ENCODE results near the gene WNK3. TPM values are rescaled to one million over a fixed set of nuclear protein-coding genes. Genes with fewer than 3 reads are reported as not detected.

WNK3 gene
- total and polyA plus RNA-seq, 2 donors (not counting 1 experiment from before 2014, with no cell fraction given): 0.12 to 1.2 TPM

- POLR2A ChIA-PET: no interaction called here
- intact Hi-C loops (cut with micrococcal nuclease): no loop called here
- H3K4me2 ChIP-seq (replicated peaks; ENCODE audit: low read depth, low read length, poor library complexity, severe bottlenecking): no peak overlapping the region
- Mint-ChIP-seq H3K27me3 (peaks cover 9% of the 10 kb centered on the region), H3K4me1 (no peaks in the 10 kb centered on the region), H3K27ac (no peak overlapping the region), H3K9me3 (ENCODE audit: insufficient read depth) (no peaks in the 10 kb centered on the region), H3K4me3 (no peak overlapping the region)
- H3K27me3 ChIP-seq (replicated peaks in 1 of 4; ENCODE audit: control extremely low read depth in 1 of 4, control insufficient read depth in 3 of 4, insufficient read depth in 4 of 4, low read length in 3 of 4): peaks cover 0 to 3% (median 0%) of the 10 kb centered on the region in 4 experiments
- no peak overlapping the region for H3K9ac ChIP-seq (ENCODE audit: low read length)
- no peak overlapping the region for H3K4me3 ChIP-seq (ENCODE audit: control extremely low read depth in 1 of 5, extremely low read depth in 1 of 5, insufficient read depth in 1 of 5, low read depth in 2 of 5, low read length in 4 of 5)
- no peaks in the 10 kb centered on the region for H3K79me2 ChIP-seq (ENCODE audit: control insufficient read depth, insufficient read depth, low read length)
- H4K20me1 ChIP-seq (ENCODE audit: control insufficient read depth, insufficient read depth, low read length, poor library complexity, severe bottlenecking): no peaks in the 10 kb centered on the region
- ATAC-seq (ENCODE audit: low read depth): no peak
- H3K36me3 ChIP-seq (replicated peaks in 1 of 2; ENCODE audit: control extremely low read depth in 1 of 2, control insufficient read depth in 1 of 2, extremely low read depth in 1 of 2, insufficient read depth in 2 of 2, low read length in 1 of 2): no peaks in the 10 kb centered on the region
- DNase-seq: no peak
- H3K27ac ChIP-seq (ENCODE audit: low read length in 2 of 2): no peak overlapping the region
- H2AFZ ChIP-seq (ENCODE audit: insufficient read depth, low read depth, low read length, poor library complexity, severe bottlenecking): no peak overlapping the region
- WGBS (ENCODE audit: insufficient coverage): no CpG with 5 or more reads among the region's 6 CpGs
- H3K4me1 ChIP-seq (ENCODE audit: control insufficient read depth in 2 of 2, insufficient read depth in 2 of 2, low read length in 2 of 2): no peaks in the 10 kb centered on the region
- H3K9me3 ChIP-seq (ENCODE audit: control extremely low read depth in 1 of 3, control insufficient read depth in 2 of 3, insufficient read depth in 1 of 3, low read length in 2 of 3): no peaks in the 10 kb centered on the region
- CTCF ChIA-PET: no interaction called here
- TF ChIP-seq CTCF (IDR thresholded peaks at IDR 0.05) (no peak), EZH2 (IDR thresholded peaks at IDR 0.05; ENCODE audit: borderline replicate concordance, insufficient read depth, low read depth, low read length, poor library complexity, severe bottlenecking) (no peak)
Observed at GRCh38 chrX:54198262-54198661, 159.6 kb downstream of the WNK3 start.

GRCh38 chrX:54194982-54195588 lies 162.8 kb downstream of the WNK3 start:
- Histone ChIP-seq H3K27me3 (replicated peaks in 1 of 4; ENCODE audit: control extremely low read depth in 1 of 4, control insufficient read depth in 3 of 4, insufficient read depth in 4 of 4, low read length in 3 of 4) (peaks cover 0 to 2% (median 0%) of the 10 kb centered on the region in 4 experiments), H4K20me1 (ENCODE audit: control insufficient read depth, insufficient read depth, low read length, poor library complexity, severe bottlenecking) (no peaks in the 10 kb centered on the region), H3K4me3 (ENCODE audit: control extremely low read depth in 1 of 5, extremely low read depth in 1 of 5, insufficient read depth in 1 of 5, low read depth in 2 of 5, low read length in 4 of 5) (no peak overlapping the region), H3K4me1 (ENCODE audit: control insufficient read depth in 2 of 2, insufficient read depth in 2 of 2, low read length in 2 of 2) (no peaks in the 10 kb centered on the region), H3K9me3 (ENCODE audit: control extremely low read depth in 1 of 3, control insufficient read depth in 2 of 3, insufficient read depth in 1 of 3, low read length in 2 of 3) (no peaks in the 10 kb centered on the region), H3K79me2 (ENCODE audit: control insufficient read depth, insufficient read depth, low read length) (no peaks in the 10 kb centered on the region), H3K36me3 (replicated peaks in 1 of 2; ENCODE audit: control extremely low read depth in 1 of 2, control insufficient read depth in 1 of 2, extremely low read depth in 1 of 2, insufficient read depth in 2 of 2, low read length in 1 of 2) (no peaks in the 10 kb centered on the region), H2AFZ (ENCODE audit: insufficient read depth, low read depth, low read length, poor library complexity, severe bottlenecking) (no peak overlapping the region), H3K4me2 (replicated peaks; ENCODE audit: low read depth, low read length, poor library complexity, severe bottlenecking) (no peak overlapping the region), H3K9ac (ENCODE audit: low read length) (no peak overlapping the region), H3K27ac (ENCODE audit: low read length in 2 of 2) (no peak overlapping the region)
- Mint-ChIP-seq H3K27ac (no peak overlapping the region), H3K9me3 (ENCODE audit: insufficient read depth) (no peaks in the 10 kb centered on the region), H3K27me3 (peaks cover 5% of the 10 kb centered on the region), H3K4me1 (no peaks in the 10 kb centered on the region), H3K4me3 (no peak overlapping the region)
- no peak for DNase-seq
- CTCF ChIA-PET: no interaction called here
- POLR2A ChIA-PET: no interaction called here
- TF ChIP-seq CTCF (IDR thresholded peaks at IDR 0.05) (no peak), EZH2 (IDR thresholded peaks at IDR 0.05; ENCODE audit: borderline replicate concordance, insufficient read depth, low read depth, low read length, poor library complexity, severe bottlenecking) (no peak)
- intact Hi-C loops (cut with micrococcal nuclease): no loop called here
- ATAC-seq (ENCODE audit: low read depth): no peak
